CMK (cell line): ENCODE measurements around the gene ZMPSTE24.
"Not testable (repeated sequence)": the region's sequence is repeated elsewhere in the genome, so short reads cannot be mapped to it uniquely, and the experiment has no call there.

Source experiments
- DNase-seq: peaks from one replicate; pipeline ENCODE4 v3.0.0-alpha.2; 2010; ENCODE audit warnings: low read depth

ZMPSTE24 gene

DNA sequence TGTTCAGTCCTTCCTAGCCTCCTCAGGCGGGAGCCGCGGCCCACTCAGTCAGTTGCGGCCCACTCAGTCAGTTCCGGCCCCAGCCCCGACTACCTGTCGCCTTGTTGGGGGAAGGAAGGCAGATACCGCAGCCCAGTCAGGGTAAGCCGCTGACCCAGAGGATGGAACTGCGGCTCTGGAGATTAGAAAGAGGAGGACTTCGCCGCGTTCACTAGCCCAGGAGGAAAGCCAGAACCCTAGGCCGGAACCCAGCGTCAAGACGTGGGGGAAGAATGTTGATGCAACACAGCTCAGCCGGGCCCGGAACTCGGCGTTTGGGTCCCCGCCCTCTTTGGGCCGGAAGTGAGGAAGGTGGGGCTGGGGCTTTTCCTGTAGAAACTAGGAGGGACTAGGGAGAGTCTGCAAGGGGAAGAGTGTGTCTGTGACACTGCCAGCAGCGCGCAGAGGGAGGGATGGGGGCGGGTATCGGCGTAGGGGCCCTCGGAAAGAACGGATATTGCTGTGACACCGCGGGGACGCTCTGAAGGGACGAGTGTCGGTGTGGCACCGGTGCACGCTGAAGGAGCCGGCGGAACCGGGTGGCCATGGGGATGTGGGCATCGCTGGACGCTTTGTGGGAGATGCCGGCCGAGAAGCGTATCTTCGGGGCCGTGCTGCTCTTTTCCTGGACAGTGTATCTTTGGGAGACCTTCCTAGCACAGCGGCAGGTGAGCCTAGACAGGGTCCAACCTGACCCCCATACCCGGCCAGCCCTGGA lies at the start of gene ZMPSTE24:
TSS of gene ZMPSTE24 (plus strand) at position 549 of the 757 bp plus-strand sequence. CDS start at position 585, 36 bp downstream.
- DNase-seq: peak; percentile 97

DNA sequence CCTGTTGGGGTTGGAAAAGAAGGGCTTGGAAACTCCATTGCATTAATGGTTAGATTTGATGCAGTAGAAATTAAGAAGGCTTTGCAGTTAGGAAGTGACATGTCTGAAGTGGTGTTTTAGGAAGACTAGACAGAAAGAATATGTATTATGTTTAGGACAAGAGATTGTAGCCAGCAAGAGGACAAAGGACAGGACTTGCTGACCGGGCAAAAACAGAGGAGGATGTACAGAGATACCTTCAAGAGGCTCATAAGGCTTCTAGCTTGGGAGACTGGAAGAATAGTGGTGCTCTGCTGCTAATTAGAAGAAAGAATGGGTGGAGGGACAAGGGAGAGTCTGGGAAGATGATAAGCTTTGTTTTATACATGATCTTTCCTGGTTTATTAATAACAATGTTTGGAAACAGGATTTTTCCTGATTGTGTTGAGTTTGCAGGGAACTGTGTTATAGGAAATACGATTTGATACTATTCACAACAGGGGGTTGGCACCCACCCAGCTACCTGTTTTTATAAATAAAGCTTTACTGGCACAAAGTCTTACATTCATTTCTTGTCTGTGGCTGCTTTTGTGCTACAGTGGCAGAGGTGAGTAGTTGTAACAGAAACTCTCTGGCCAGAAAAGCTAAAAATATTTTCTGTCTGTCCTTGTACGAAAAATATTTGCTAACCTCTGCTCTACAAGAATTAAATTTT lies 47.4 kb upstream of the ZMPSTE24 start:
- no peak for DNase-seq

DNA sequence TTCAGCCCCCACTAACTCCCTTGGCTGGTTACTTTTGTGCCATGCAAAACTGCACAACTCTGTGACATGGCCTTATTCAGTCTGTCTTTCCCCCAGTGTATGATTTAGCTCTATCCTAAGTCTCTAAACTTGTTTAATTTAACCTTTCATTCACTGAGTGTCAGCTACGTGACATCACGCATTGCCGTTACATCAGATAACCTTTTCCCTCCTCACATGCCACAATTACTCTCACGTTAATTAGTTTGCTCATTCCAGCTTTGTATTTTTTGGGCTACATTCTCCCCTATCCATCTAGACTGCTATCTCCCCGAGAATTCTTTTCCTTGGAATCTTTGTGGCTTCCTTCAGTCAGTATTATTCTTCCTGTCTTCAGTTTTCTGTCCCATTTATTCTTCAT lies 39.7 kb upstream of the ZMPSTE24 start:
- DNase-seq: no peak

DNA sequence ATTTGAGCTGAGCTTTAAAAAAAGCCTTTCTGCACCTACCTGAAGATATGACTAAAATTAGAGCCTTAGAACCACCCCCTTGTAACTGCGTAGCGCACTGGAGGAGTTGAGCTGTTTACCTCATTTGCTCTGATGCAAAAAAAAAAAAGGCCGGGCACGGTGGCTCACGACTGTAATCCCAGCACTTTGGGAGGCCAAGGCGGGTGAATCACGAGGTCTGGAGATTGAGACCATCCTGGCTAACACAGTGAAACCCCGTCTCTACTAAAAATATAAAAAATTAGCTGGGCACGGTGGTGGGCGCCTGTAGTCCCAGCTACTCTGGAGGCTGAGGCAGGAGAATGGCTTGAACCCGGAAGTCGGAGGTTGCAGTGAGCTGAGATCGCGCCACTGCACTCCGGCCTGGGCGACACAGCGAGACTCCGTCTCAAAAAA lies 36.5 kb upstream of the ZMPSTE24 start:
- not testable (repeated sequence) for DNase-seq

DNA sequence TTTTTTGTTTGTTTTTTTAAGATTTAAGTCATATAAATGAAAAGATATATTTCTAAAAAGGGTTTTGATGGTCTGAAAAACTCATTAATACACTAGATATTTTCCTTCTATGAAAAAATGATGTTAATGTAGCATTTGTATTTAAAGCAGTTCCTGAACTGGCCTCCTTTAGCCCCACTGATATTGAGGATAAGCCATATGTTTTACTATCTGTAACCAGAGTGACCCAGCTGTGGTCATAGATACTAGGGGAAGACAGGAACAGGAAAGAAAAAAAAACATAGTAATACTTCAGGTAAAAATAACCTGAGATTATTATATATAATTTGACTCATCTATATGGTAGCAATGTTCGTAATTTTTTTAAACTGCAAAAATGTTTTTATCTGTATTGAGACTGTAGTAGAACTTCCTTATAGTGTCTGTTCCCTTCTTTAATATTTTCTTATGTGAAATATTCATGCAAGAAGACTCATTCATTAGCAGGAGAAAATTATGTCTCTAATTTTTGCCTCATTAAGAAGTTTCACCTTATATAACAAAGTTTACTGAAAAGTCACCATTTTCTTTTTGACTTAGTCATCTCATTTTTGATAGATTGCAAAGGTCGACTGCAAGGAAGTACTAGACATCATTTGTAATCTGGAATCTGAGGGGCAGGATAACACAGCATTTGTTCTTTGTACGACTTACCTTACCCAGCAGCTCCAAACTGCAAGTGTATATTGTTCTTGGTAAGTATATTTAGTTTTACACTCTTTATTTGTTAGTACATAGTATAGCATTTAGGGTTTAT lies 35.9 kb upstream of the ZMPSTE24 start:
- peak; percentile 65 for DNase-seq

DNA sequence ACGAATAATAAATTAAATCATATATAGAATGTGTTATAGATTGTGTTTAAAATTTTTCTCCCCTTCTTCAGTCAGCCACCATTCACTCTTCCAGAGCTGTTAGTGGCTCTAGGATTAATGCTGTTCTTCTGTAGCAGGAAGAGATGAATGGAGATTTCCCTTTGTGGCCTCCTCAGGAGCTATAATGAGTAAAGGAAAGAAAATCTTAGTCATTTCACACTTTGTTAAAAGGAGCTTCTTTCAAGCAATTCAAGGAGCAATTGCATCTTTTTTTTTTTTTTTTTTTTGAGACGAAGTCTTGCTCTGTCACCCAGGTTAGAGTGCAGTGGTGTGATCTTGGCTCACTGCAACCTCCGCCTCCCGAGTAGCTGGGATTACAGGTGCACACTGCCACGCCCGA lies 34.0 kb upstream of the ZMPSTE24 start:
- DNase-seq: no peak

DNA sequence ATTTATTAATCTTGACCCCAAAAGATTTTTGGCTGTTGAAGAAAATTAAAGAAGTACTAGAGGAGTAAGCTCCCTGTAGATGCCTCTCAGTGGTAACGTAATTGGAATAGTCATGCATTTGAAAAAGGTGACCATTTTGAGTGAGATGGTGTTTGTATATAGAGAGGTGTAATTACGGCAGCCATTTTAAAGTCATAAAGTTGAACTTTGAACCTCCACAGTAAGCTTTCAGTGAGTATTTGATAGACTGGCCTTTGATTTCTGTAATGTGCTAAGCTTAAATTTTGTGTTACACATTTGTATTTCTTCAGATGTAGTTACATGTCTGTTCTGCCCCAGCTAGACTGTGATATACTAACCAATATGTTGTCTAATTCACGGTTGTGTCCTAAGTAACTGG lies 31.8 kb upstream of the ZMPSTE24 start:
- DNase-seq: no peak

DNA sequence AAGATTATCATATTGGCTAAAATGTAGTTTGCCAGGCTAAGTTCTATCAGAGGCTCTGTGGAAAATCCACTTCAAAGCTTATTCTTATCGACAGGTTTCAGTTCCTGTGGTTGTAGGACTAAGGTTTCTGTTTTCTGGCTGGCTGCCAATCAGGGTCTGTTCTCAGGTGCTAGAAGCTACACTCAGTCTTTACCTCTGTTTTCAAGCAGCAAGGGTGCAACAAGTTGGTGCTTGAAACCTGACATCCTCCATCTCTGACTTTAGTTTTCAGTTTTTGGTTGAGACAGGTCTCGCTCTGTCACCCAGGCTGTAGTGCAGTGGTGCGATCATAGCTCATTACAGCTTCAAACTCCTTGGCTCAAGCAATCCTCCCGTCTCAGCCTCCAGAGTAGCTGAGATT lies 25.6 kb upstream of the ZMPSTE24 start:
- DNase-seq: no peak

DNA sequence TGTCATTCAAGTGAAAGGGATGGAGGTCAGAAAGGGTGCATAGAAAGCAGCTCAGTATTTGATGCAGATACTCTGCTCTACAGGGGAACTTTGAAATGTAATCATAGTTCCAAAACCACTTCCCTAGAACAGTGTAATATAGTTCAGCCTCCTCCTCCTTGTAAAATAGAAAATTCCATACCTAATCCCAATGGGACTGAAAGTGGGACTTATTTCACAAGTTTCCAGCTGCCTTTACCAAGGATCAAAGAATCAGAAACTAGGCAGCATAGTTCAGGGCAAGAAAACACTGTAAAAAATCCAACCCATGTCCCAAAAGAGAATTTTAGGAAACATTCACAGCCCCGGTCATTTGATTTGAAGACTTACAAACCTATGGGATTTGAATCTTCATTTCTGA lies 18.4 kb upstream of the ZMPSTE24 start:
- no peak for DNase-seq

DNA sequence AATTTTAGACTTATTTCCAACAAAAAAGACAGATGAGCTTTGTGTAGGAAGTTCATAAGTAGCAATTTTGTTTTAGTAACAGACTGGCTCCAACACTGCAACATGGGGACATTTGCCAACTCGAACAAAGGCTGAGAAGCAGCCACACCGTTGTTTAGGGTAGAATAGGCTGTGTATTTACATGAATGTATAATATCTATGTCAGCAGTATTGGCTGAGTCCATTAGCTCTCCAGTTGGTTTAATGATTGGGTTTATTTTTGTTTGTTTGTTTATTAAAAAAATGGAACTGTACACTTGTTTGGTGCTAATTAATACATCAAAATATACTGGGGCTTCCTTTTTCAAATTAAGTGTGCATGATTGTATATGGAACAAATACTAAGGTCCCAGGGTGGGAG lies 17.6 kb upstream of the ZMPSTE24 start:
- no peak for DNase-seq

DNA sequence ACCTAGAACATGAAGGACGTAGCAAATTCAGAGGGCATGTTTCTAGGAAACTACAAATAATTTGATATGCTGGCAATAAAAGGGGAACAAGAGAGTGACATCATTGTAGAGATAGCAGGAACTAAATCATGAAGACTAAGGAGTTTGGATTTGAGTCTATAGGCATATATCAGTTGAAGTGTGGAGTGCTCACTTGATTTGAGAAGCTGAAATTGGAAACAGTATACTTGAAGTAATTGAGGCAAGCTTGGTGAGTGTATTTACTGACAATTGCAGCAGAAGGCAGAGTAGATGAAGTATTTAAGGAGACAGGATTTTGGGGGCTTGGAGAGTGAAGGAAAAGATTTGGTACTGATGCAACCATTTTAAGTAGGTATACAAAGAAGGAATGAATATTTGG lies 16.7 kb upstream of the ZMPSTE24 start:
- no peak for DNase-seq

DNA sequence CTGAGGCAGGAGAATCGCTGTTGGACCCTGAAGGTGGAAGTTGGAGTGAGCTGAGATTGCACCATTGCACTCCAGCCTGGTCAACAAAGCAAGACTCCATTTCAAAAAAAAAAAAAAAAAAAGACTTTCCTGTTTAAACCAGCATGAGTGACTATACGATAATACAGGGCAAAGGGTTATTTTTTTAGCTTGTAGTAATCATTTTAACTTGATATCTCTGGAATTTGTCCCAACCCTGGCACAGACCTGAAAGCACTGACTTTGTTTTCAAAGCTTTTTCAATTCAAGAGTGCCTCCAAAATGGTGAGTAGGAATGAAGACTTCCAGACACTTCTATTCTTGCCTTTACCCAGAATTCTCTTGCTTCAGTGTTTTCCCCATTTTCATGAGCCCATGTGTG lies 14.7 kb upstream of the ZMPSTE24 start:
- DNase-seq: no peak

DNA sequence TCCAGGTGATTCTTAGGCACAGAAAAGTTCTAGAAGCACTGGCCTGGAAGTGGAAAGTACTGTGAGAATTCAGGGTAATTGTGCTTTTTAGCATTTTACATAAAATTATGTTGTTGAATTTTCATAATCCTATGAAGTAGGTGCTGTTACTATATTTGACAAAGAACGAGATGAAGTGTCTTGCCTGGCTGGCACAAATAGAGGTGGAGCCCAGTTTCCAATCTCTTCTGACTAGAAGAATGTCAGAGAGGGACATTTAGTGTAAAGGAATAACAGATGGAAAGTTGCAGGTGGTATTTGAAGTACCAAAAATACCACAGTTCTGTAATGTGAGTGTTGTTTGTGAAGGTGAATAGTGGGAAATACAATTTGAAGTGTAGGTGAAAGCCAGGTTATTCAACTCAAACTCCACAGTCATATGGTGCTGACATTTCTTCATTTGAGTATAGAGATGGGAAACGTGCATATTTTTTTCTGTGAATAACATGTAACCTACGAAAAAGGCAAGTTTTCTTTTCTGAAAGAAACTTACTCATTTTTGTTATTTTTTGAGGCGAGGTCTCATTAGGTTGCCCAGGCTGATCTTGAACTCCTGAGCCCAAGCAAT lies 13.8 kb upstream of the ZMPSTE24 start:
- DNase-seq: no peak

DNA sequence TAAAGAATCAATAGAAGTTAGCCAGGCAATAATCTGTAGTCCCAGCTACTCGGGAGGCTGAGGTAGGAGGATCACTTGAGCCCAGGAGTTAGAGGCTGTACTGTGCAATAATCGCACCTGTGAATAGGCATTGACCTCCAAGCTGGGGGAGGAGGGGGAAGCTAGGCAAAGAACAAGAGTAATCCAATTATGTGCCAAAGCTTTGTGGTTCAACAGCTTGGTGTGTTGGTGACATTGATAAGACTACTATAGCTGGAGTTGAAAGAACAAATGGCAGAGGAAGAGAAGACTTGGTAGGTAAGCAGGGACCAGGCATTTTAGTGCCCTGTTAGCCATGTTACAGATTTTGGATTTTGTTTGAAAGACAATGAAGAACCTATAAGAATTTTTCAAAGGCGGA lies 12.3 kb upstream of the ZMPSTE24 start:
- no peak for DNase-seq

DNA sequence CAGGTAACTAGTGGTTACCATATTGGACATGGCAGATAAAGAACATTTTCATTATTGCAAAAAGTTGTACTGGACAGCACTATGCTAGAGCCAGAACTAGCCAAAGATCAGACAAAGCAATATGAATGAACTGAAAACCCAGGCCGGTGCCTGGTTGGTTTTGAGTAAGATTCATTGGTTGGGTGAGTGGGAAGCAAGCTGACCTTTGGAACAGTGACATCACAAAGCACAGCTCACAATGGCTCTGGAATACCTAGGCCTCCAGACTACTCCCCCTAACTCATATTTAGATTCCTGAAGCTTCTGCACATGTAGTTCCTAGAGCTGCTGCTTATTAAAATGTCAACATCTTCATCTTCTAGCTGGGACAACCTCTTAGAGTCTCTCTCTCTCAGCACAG lies 10.4 kb upstream of the ZMPSTE24 start, which contains the start of gene TMCO2:
TSS of gene TMCO2 (plus strand) at position 283 of the 400 bp plus-strand sequence. CDS start at position 340, 57 bp downstream.
- DNase-seq: no peak

DNA sequence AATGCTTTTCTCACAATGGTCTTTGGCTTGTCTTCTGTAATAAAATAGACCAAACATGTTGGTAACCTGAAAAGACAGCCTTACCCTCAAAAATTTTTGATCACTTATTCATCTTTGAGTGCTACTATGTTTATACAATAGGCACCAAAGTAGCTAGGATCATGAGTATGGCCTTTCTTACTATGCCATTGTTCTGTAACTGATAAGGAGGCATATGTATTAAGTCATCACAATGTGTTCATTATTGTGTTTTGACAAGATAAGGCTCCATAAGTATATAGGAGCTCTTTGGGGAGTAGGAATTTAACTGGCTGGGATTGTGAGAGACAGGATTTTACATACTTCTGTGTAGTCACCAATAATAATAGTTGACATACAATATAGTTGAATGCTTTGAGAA lies 9.6 kb upstream of the ZMPSTE24 start:
- DNase-seq: no peak

DNA sequence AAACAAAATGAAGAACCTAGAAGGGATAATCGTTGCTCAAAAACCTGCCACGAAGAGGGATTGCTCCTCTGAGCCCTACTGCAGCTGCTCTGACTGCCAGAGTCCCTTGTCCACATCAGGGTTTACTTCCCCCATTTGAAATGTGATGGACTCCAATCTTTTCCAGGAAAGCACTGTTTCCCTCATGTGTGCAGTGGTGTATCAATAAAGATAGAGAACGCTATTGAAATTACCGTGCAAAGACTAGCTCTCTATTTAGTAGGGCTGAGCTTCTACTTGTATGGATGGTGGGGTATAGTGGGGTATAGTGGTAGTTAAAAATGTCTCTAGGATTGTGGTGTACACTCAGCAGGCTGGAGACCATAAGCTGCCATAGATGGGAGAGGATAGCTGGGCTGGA lies 6.6 kb upstream of the ZMPSTE24 start:
- no peak for DNase-seq

DNA sequence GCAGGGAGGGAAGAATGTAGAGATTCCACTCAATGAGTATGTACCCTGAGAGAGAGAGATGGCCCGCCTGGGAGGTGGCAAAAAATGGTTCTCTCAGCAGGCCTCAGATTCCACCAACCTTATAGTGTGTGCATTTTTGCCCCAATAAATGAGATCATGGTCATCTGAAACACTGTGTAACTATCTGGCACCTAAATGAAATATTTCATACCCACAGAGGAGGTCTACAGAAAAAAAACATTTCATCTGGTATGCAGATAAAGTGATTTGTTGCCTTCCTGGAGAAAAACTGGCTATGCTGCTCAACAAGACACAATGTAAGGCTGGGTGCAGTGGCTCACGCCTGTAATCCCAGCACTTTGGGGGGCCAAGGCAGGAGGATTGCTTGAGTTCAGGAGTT lies 5.4 kb upstream of the ZMPSTE24 start:
- DNase-seq: no peak

DNA sequence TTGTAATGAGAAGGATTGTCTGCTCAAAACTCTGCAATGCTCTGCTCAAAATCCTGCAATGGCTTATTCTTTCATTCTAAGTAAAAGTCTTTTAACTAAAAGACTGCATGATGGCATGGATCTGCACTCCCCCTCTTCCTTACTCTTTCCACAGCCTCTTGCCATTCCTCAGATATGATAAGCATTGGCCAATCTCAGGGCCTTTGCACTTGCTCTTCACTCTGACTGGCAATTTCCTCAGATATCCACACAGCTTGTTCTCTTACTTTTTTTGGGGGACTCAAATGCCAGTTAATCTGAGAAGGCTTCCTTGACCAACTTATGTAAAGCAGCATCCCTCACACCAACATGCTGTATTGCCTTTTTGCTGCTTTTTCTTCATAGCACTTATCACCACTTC lies 2.8 kb upstream of the ZMPSTE24 start:
- no peak for DNase-seq

DNA sequence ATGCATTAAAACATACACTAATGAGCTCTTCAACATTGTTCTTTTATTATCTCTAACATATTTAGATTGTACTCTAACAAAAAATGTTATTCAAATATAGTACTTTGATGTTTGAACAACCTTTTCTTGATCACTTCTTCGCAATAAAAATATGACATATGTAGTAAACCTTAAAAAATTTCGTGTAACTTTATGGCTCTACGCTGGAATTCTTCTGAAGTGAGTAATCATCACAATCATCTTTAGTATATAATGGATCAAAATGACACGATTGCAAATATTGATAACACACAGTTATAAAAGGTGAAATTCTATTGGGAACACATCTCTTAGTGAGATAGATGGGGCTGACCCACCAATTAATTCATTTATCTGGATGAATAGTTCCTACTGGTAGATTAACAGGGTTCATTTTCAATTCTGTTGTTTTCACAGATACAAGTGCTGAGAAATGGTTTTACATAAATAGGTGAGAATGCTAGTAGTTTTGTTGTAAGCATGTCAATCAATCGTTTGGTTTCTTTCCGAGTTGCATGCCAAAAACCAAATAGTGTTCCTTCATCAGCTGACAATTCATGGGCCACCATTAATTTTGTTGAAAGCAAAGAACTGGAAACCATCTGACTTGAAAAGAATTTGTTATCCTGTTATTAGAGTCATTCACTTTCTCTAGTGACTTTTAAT lies 1.5 kb upstream of the ZMPSTE24 start:
- no peak for DNase-seq

DNA sequence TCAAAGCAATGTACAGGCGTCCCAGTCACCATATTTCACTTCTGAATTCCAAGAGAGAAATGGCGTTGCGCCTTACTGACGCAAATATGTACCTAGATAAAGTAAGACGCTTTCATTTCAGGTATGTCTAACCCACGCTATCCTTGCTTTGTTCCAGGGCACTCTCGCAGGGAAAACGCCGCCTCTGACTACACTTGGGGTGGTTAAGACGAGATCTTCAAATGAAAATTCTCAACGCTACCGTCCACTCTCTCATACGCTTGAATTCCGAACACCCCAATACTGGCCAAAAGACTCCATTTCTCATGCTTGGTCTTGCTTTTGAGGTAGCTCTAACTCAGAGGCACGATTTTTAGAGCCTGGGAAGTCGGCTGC lies 736 bp upstream of the ZMPSTE24 start:
- no peak for DNase-seq

DNA sequence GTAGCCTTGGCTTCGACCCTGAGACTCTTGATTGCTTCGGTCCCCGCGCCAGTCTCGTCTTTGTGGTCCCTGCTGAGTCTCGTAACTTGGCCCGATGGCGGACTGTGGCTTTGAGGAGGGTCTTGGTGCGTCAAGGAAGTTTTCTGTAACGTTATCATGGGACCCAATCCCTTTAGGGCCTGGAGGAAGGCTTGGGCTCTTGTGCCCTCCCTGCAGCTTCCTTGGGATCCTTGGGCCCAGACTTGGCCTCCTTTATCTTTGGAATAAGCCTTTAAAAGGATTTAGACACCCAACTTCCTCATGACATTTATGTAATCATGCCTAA lies 371 bp downstream of the ZMPSTE24 start:
- DNase-seq: no peak
